Sigmoid colon (tissue), 7 donors: ENCODE results near the gene NLGN1. TPM values are rescaled to one million over a fixed set of nuclear protein-coding genes. Genes with fewer than 3 reads are reported as not detected.

Source experiments
- DNase-seq: peaks from one replicate; pipeline ENCODE4 v3.0.0-alpha.2; 2019
- H3K27ac ChIP-seq, 4 donors: fragments of 200-600 bp; sonication (generic); one replicate each; pipeline ENCODE4 v1.5.1; 2016 to 2019; ENCODE audit warnings: mild to moderate bottlenecking in 1 of 4
- H3K27me3 ChIP-seq, 3 donors: fragments of 200-600 bp; sonication (generic); one replicate each; pipeline ENCODE4 v1.5.1; 2019; ENCODE audit warnings: mild to moderate bottlenecking in 1 of 3
- H3K36me3 ChIP-seq, 4 donors: fragments of 200-600 bp; sonication (generic); one replicate each; pipeline ENCODE4 v1.5.1; 2016 to 2019
- H3K4me1 ChIP-seq, 4 donors: fragments of 200-600 bp; sonication (generic); one replicate each; pipeline ENCODE4 v1.5.1; 2017 to 2019
- H3K4me3 ChIP-seq, 4 donors: fragments of 200-600 bp; sonication (generic); one replicate each; pipeline ENCODE4 v1.5.1; 2017 to 2019; ENCODE audit warnings: mild to moderate bottlenecking in 2 of 4, moderate library complexity in 1 of 4
- H3K9me3 ChIP-seq, 4 donors: fragments of 200-600 bp in 3 of 4; sonication (generic) in 3 of 4; one replicate each; pipeline versions ENCODE4 v1.5.1 to v1.6.1; 2013 to 2019
- EP300 ChIP-seq, 4 donors: sonication (generic); formaldehyde crosslinking; IDR thresholded peaks; one replicate each; pipeline ENCODE4 v1.6.1; 2017; ENCODE audit warnings: antibody characterized with exemption in 4 of 4
- POLR2A ChIP-seq, 2 donors: fragments of 450-650 bp; IDR thresholded peaks; one replicate each; pipeline ENCODE4 v1.6.1; 2016; ENCODE audit warnings: antibody characterized with exemption in 2 of 2, mild to moderate bottlenecking in 2 of 2, moderate library complexity in 2 of 2
- POLR2AphosphoS5 ChIP-seq, 4 donors: sonication (generic); formaldehyde crosslinking; IDR thresholded peaks; one replicate each; pipeline ENCODE4 v1.6.1; 2017; ENCODE audit warnings: antibody characterized with exemption in 4 of 4
- WGBS, 2 donors: extraction: QIAGEN DNeasy Blood & Tissue Kit; methylation state at CpG; one replicate each; pipeline ENCODE4 v1.1.7; 2013; 5-methylcytosine and 5-hydroxymethylcytosine counted together
- intact Hi-C: fragments of 100-400 bp; cut with DNase I; formaldehyde crosslinking; loops from one replicate; pipeline ENCODE4 v1.15.1; 2023
- polyA plus RNA-seq, 3 donors: library from polyadenylated mRNA; stranded (reverse); fragments of 200-250 nt; gene quantifications; one replicate each; pipeline ENCODE4 v1.2.3, GENCODE V29; 2013
- total RNA-seq, 4 donors: library from RNA; depleted of rRNA; stranded (reverse); fragments of >200 nt; gene quantifications; one replicate each; pipeline ENCODE4 v1.1.0, GENCODE V29; 2016
- TF ChIP-seq, protein P1 (sequence below), 4 experiments: fragments of 450-650 bp in 3 of 4; fragments of 200-600 bp in 1 of 4; IDR thresholded peaks; one replicate each; pipeline ENCODE4 v1.5.1; 2016 to 2019; ENCODE audit warnings: antibody characterized with exemption in 4 of 4, mild to moderate bottlenecking in 3 of 4, moderate library complexity in 2 of 4
- donor health status: healthy with polysubstance abuse.
- donor health status: Bipolar disorder and iron deficiency.
- donor health status: healthy.

The NLGN1 gene
- total and polyA plus RNA-seq, 7 donors, result under 0.01 to 33.5 (median 28.3) TPM; not detected in 1

DNA sequence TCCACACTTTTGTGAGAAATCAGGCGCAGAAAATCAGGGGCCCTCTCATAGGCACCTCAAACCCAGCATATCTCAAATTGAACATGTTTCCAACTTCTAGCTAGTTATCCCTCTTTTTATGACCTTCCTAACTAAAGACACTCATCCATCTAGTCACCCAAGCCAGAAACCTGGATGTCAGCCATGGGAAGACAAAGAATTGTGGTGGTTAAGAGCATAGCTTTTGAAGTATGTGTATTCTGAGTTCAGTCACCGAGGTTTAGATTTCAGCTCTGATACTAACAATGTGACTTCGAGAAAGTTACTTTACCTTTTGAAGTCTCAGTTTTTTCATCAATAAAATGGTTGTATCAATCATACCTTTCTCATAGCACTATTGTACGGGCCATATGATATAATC is 495.5 kb downstream of the NLGN1 start:
- WGBS, 2 donors, result 86 to 88% methylated on average over 4 of the region's 4 CpGs

DNA sequence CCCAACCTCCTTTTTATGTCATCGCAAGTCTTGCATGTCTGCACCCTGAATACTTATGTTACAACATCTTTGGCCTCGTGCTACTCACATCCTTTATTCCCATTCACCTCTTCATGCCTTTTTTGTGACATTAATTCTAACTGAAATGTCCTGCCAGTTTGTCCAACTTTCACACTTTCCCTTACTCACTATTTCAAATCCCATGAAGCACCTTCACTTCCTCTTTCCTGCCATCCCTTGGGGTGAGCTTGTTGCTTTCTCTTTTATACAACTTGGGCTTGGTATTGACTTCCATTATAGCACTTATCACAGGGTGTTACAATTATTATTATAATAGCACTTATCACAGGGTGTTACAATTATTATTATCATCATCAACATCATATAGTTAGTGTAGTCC is 496.3 kb downstream of the NLGN1 start:
- Histone ChIP-seq H3K4me1 (peaks cover 0 to 36% (median 16%) of the 10 kb centered on the region in 4 donors), H3K27me3 (no peaks in the 10 kb centered on the region), H3K27ac (no peak overlapping the region), H3K36me3 (no peaks in the 10 kb centered on the region), H3K4me3 (no peak overlapping the region), H3K9me3 (no peaks in the 10 kb centered on the region)
- intact Hi-C loops, result no loop called here
- TF ChIP-seq, protein P1, sequence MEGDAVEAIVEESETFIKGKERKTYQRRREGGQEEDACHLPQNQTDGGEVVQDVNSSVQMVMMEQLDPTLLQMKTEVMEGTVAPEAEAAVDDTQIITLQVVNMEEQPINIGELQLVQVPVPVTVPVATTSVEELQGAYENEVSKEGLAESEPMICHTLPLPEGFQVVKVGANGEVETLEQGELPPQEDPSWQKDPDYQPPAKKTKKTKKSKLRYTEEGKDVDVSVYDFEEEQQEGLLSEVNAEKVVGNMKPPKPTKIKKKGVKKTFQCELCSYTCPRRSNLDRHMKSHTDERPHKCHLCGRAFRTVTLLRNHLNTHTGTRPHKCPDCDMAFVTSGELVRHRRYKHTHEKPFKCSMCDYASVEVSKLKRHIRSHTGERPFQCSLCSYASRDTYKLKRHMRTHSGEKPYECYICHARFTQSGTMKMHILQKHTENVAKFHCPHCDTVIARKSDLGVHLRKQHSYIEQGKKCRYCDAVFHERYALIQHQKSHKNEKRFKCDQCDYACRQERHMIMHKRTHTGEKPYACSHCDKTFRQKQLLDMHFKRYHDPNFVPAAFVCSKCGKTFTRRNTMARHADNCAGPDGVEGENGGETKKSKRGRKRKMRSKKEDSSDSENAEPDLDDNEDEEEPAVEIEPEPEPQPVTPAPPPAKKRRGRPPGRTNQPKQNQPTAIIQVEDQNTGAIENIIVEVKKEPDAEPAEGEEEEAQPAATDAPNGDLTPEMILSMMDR (IDR thresholded peaks at IDR 0.05), result no peak
- TF ChIP-seq EP300 (IDR thresholded peaks at IDR 0.05) (no peak), POLR2AphosphoS5 (IDR thresholded peaks at IDR 0.05) (no peak), POLR2A (IDR thresholded peaks at IDR 0.05) (no peak)
- no peak for DNase-seq
- WGBS, 2 donors, result 77 to 88% methylated on average over 2 of the region's 2 CpGs

More for the DNA sequence above, 495.5 kb downstream of the NLGN1 start:
- Histone ChIP-seq H3K27ac (no peak overlapping the region), H3K4me3 (no peak overlapping the region), H3K27me3 (no peaks in the 10 kb centered on the region), H3K9me3 (no peaks in the 10 kb centered on the region), H3K36me3 (no peaks in the 10 kb centered on the region), H3K4me1 (peaks cover 0 to 29% (median 13%) of the 10 kb centered on the region in 4 donors)
- no peak for TF ChIP-seq EP300 (IDR thresholded peaks at IDR 0.05)
- TF ChIP-seq POLR2A (IDR thresholded peaks at IDR 0.05), result no peak
- TF ChIP-seq, protein P1 (IDR thresholded peaks at IDR 0.05), result no peak
- no peak for TF ChIP-seq POLR2AphosphoS5 (IDR thresholded peaks at IDR 0.05)
- intact Hi-C loops, result no loop called here
- no peak for DNase-seq

DNA sequence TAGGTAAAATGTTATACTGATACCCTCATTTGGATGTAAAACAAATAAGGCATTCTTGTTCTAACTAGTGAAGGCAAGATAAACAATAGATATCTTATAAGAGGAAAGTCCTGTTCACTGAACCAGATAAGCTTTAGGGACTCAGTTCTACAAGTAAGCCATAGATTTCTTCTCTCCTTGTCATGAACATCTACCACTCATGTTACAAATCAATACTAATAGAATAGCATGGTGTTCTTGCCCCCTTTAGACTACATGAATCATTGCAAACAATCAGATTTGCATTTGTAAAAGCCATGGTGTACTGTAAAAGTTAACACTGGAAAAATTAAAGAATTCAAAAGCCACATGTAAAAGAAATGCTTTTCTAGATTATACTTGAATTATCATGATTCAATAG is 500.1 kb downstream of the NLGN1 start:
- DNase-seq, result no peak
- Histone ChIP-seq H3K9me3 (no peaks in the 10 kb centered on the region), H3K27me3 (no peaks in the 10 kb centered on the region), H3K36me3 (no peaks in the 10 kb centered on the region), H3K4me1 (peaks cover 0 to 9% (median 3%) of the 10 kb centered on the region in 4 donors), H3K4me3 (no peak overlapping the region), H3K27ac (no peak overlapping the region)
- intact Hi-C loops, result no loop called here
- TF ChIP-seq, protein P1 (IDR thresholded peaks at IDR 0.05), result no peak
- no peak for TF ChIP-seq POLR2AphosphoS5 (IDR thresholded peaks at IDR 0.05)
- no peak for TF ChIP-seq POLR2A (IDR thresholded peaks at IDR 0.05)
- no peak for TF ChIP-seq EP300 (IDR thresholded peaks at IDR 0.05)

DNA sequence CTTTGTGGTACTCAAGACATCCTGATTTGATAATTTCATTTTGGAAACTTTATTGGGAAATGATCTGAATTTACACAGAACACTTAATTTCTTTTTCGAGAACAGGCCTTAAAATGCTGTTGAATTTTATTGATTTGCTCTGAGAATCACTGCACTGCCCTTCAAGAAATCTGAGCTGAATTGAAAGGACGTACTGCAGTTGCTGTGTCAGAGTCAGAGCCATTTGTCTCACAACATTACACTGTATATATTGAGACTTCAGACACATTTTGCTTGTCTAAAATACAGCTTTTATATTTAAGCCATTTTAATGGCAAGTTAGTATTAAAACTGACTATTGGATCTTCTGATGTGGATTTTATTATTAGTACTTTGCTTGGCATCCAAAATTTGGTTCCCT is 504.1 kb downstream of the NLGN1 start:
- WGBS, 2 donors, result 83% methylated on average over 2 of the region's 2 CpGs
- intact Hi-C loops, result no loop called here

More for the DNA sequence above, 504.1 kb downstream of the NLGN1 start:
- Histone ChIP-seq H3K9me3 (no peaks in the 10 kb centered on the region), H3K27ac (no peak overlapping the region), H3K4me3 (no peak overlapping the region), H3K27me3 (no peaks in the 10 kb centered on the region), H3K4me1 (peaks cover 0 to 9% (median 3%) of the 10 kb centered on the region in 4 donors), H3K36me3 (no peaks in the 10 kb centered on the region)
- TF ChIP-seq POLR2AphosphoS5 (IDR thresholded peaks at IDR 0.05), result no peak
- TF ChIP-seq, protein P1 (IDR thresholded peaks at IDR 0.05), result no peak
- TF ChIP-seq EP300 (IDR thresholded peaks at IDR 0.05), result no peak
- TF ChIP-seq POLR2A (IDR thresholded peaks at IDR 0.05), result no peak
- DNase-seq, result no peak
